AG09309 (cell line): ENCODE data around the gene TMOD1.

Experiments used
- DNase-seq: peaks from one replicate; pipeline ENCODE4 v3.0.0-alpha.2; 2010; ENCODE audit warnings: low read depth
- H3K4me3 ChIP-seq: 2 replicates; pipeline ENCODE4 v1.5.1; 2011; ENCODE audit warnings: mild to moderate bottlenecking, low read depth, low read length, moderate library complexity; ENCODE audit not compliant: control insufficient read depth
- CTCF ChIP-seq: IDR thresholded peaks from 2 replicates; pipeline ENCODE4 v1.5.1; 2011; ENCODE audit warnings: mild to moderate bottlenecking, low read depth, low read length, inconsistent platforms; ENCODE audit not compliant: insufficient read depth, control insufficient read depth; ENCODE audit errors: missing control alignments

Gene TMOD1

GRCh38 chr9:97547098-97547829, 45.8 kb downstream of the TMOD1 start:
- DNase-seq = no peak
- TF ChIP-seq CTCF = no peak
- H3K4me3 ChIP-seq = no peak overlapping the region

DNA sequence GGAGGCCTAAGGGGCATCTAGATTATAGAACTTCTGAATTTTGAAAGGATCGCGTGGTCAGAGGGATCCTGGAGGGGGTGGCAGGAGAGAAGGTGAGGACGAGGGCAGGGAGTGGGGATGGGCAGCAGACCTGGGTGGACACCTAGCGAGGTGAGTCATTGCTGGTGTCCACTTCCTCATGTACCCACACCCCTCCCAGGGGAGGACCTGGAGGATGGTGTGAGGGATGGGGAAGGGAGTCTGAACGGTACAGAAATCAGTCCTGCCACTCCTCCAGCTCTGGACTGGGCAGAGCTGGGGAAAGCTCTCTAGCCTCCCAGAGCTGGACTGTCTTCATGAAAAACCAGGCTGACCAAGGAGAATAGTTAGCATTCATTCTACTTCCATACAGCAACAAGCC, 46.9 kb downstream of the TMOD1 start:
- TF ChIP-seq CTCF = no peak

GRCh38 chr9:97548819-97549540, 47.5 kb downstream of the TMOD1 start:
- H3K4me3 ChIP-seq = no peak overlapping the region
- TF ChIP-seq CTCF = no peak
- no peak for DNase-seq

More for the DNA sequence above, 46.9 kb downstream of the TMOD1 start:
- H3K4me3 ChIP-seq = no peak overlapping the region
- DNase-seq = no peak

DNA sequence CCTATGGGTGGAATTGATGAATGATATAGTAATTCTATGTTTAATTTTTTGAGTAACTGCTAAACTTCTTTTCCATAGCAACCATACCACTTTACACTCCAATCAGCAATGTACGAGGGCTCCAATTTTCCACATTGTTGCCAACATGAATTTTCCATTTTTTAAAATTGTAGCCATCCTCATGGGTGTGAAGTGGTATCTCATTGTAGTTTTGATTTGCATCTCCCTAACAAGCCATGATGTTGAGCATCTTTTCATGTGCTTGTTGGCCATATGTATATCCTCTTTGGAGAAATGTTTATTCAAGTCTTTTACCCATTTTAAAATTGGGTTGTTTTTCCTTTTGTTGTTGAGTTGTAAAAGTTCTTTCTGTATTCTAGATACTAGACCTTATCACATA, 48.9 kb downstream of the TMOD1 start:
- no peak for TF ChIP-seq CTCF
- DNase-seq = no peak
- no peak overlapping the region for H3K4me3 ChIP-seq

DNA sequence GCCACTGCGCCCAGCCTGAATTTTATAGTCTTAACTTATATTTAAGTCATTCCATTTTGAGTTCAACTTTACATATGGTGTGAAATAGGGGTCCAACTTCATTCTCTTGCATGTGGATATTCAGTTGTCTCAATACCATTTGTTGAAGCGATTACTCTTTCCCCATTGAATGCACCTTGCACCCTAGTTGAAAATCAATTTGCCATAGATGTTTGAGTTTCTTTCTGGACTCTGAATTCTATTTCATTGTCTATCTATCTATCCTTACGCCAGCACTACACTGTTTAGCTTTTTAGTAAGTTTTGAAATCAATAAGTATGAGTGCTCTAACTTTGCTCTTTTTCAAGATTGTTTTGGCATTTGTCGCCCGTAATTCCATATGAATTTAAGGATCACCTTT, 49.8 kb downstream of the TMOD1 start:
- H3K4me3 ChIP-seq = no peak overlapping the region
- DNase-seq = no peak
- no peak for TF ChIP-seq CTCF

GRCh38 chr9:97553141-97553540, 51.7 kb downstream of the TMOD1 start:
- H3K4me3 ChIP-seq = no peak overlapping the region
- DNase-seq = no peak
- no peak for TF ChIP-seq CTCF

- no peak overlapping the region for H3K4me3 ChIP-seq
- TF ChIP-seq CTCF = no peak
- no peak for DNase-seq
Measured at GRCh38 chr9:97553841-97554240, 52.4 kb downstream of the TMOD1 start.
